Effector memory CD4-positive, alpha-beta T cell (primary cell): Measurements from ENCODE around the gene ACO2.

Experiments
- DNase-seq, 3 donors: peaks; one replicate each; pipeline ENCODE4 v3.0.0-alpha.2; 2020
- H3K27ac ChIP-seq: 2 replicates; pipeline ENCODE4 v1.7.0; 2013; ENCODE audit warnings: mild to moderate bottlenecking, low read length, moderate library complexity; ENCODE audit not compliant: insufficient read depth, poor library complexity, severe bottlenecking
- H3K27me3 ChIP-seq: replicated peaks from 2 replicates; pipeline ENCODE4 v1.7.0; 2013; ENCODE audit warnings: mild to moderate bottlenecking, low read length; ENCODE audit not compliant: insufficient read depth, control insufficient read depth, poor library complexity, severe bottlenecking
- H3K36me3 ChIP-seq: 2 replicates; pipeline ENCODE4 v1.7.0; 2013; ENCODE audit warnings: mild to moderate bottlenecking, low read length, moderate library complexity; ENCODE audit not compliant: control insufficient read depth, insufficient read depth
- H3K4me1 ChIP-seq: 2 replicates; pipeline ENCODE4 v1.7.0; 2013; ENCODE audit warnings: low read length, mild to moderate bottlenecking; ENCODE audit not compliant: control insufficient read depth, insufficient read depth, poor library complexity, severe bottlenecking
- H3K4me3 ChIP-seq: 2 replicates; pipeline ENCODE4 v1.7.0; 2013; ENCODE audit warnings: low read length, low read depth, mild to moderate bottlenecking; ENCODE audit not compliant: insufficient read depth, poor library complexity, severe bottlenecking
- H3K9me3 ChIP-seq: 2 replicates; pipeline ENCODE4 v1.7.0; 2013; ENCODE audit warnings: mild to moderate bottlenecking, low read length, moderate library complexity; ENCODE audit not compliant: control insufficient read depth

The ACO2 gene

GRCh38 chr22:41488596-41489385 lies 19.9 kb downstream of the ACO2 start:
- Histone ChIP-seq H3K4me3 (no peak overlapping the region), H3K9me3 (no peaks in the 10 kb centered on the region), H3K27me3 (no peaks in the 10 kb centered on the region), H3K27ac (no peak overlapping the region), H3K36me3 (no peaks in the 10 kb centered on the region), H3K4me1 (no peaks in the 10 kb centered on the region)
- DNase-seq, result no peak

- no peak for DNase-seq
- no peaks in the 10 kb centered on the region for H3K36me3 ChIP-seq
Measured at GRCh38 chr22:41491374-41492100, 22.6 kb downstream of the ACO2 start.

GRCh38 chr22:41498303-41498835 lies 29.5 kb downstream of the ACO2 start:
- H3K9me3 ChIP-seq, result no peaks in the 10 kb centered on the region
- no peaks in the 10 kb centered on the region for H3K4me1 ChIP-seq
- H3K27me3 ChIP-seq, result no peaks in the 10 kb centered on the region
- no peak overlapping the region for H3K4me3 ChIP-seq
- no peak for DNase-seq
- H3K27ac ChIP-seq, result no peak overlapping the region
- H3K36me3 ChIP-seq, result peaks cover 29% of the 10 kb centered on the region

More at GRCh38 chr22:41491374-41492100, 22.6 kb downstream of the ACO2 start:
- no peak overlapping the region for H3K4me3 ChIP-seq
- no peaks in the 10 kb centered on the region for H3K27me3 ChIP-seq
- H3K4me1 ChIP-seq, result no peaks in the 10 kb centered on the region
- no peaks in the 10 kb centered on the region for H3K9me3 ChIP-seq
- no peak overlapping the region for H3K27ac ChIP-seq

- H3K9me3 ChIP-seq, result no peaks in the 10 kb centered on the region
- H3K4me3 ChIP-seq, result no peak overlapping the region
- H3K27ac ChIP-seq, result no peak overlapping the region
- H3K27me3 ChIP-seq, result no peaks in the 10 kb centered on the region
- H3K36me3 ChIP-seq, result peaks cover 31% of the 10 kb centered on the region
- DNase-seq, result no peak
- no peaks in the 10 kb centered on the region for H3K4me1 ChIP-seq
Measured at GRCh38 chr22:41499624-41500280, 30.8 kb downstream of the ACO2 start.

- no peaks in the 10 kb centered on the region for H3K4me1 ChIP-seq
- no peak overlapping the region for H3K4me3 ChIP-seq
- DNase-seq, result no peak
- H3K27me3 ChIP-seq, result no peaks in the 10 kb centered on the region
- H3K9me3 ChIP-seq, result no peaks in the 10 kb centered on the region
- peaks cover 32% of the 10 kb centered on the region for H3K36me3 ChIP-seq
- H3K27ac ChIP-seq, result no peak overlapping the region
Measured at GRCh38 chr22:41500303-41500702, 31.4 kb downstream of the ACO2 start.

- H3K27ac ChIP-seq, result no peak overlapping the region
- no peak for DNase-seq
- H3K27me3 ChIP-seq, result no peaks in the 10 kb centered on the region
- H3K4me1 ChIP-seq, result no peaks in the 10 kb centered on the region
- H3K4me3 ChIP-seq, result no peak overlapping the region
- peaks cover 32% of the 10 kb centered on the region for H3K36me3 ChIP-seq
- no peaks in the 10 kb centered on the region for H3K9me3 ChIP-seq
Measured at GRCh38 chr22:41501209-41501608, 32.3 kb downstream of the ACO2 start.

- Histone ChIP-seq H3K4me3 (no peak overlapping the region), H3K9me3 (no peaks in the 10 kb centered on the region), H3K27ac (no peak overlapping the region), H3K36me3 (peaks cover 52% of the 10 kb centered on the region), H3K4me1 (no peaks in the 10 kb centered on the region), H3K27me3 (no peaks in the 10 kb centered on the region)
- DNase-seq, result no peak
Measured at GRCh38 chr22:41504397-41504796, 35.5 kb downstream of the ACO2 start.

GRCh38 chr22:41504816-41505215 lies 35.9 kb downstream of the ACO2 start:
- Histone ChIP-seq H3K9me3 (no peaks in the 10 kb centered on the region), H3K36me3 (peaks cover 51% of the 10 kb centered on the region)
- no peak for DNase-seq

GRCh38 chr22:41505511-41506220 lies 36.7 kb downstream of the ACO2 start:
- Histone ChIP-seq H3K9me3 (no peaks in the 10 kb centered on the region), H3K27me3 (no peaks in the 10 kb centered on the region), H3K4me3 (no peak overlapping the region), H3K27ac (no peak overlapping the region), H3K36me3 (peaks cover 55% of the 10 kb centered on the region), H3K4me1 (no peaks in the 10 kb centered on the region)
- no peak for DNase-seq

More at GRCh38 chr22:41504816-41505215, 35.9 kb downstream of the ACO2 start:
- Histone ChIP-seq H3K27me3 (no peaks in the 10 kb centered on the region), H3K27ac (no peak overlapping the region), H3K4me1 (no peaks in the 10 kb centered on the region), H3K4me3 (no peak overlapping the region)
